ENCODE data around the gene FREM2. TPM values are rescaled to one million over a fixed set of nuclear protein-coding genes. Genes with fewer than 3 reads are reported as not detected.

Gene FREM2
- total and polyA plus RNA-seq, 2 experiments from 2014 or later = 2.4 to 29.8 TPM

DNA sequence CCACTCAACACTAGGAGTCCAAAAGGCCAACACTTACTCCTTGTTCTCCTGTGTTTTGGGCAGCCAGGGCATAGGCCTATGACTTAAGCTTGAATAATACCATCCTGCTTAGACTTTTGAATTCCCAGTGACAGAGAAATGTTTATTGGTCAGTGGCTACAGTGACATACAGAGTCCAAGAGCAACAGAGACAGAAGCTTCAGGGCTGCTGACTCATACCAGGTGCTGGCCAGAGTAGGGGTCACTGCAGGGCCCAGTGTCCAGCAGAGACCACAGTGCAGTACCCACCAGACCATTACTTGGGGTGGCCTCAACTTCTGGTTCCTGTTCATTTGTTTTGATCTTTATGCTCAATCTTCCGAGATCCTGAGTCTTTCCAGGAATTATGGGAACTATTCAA is 6.0 kb upstream of the FREM2 start (continued):
- TF ChIP-seq, protein P1, sequence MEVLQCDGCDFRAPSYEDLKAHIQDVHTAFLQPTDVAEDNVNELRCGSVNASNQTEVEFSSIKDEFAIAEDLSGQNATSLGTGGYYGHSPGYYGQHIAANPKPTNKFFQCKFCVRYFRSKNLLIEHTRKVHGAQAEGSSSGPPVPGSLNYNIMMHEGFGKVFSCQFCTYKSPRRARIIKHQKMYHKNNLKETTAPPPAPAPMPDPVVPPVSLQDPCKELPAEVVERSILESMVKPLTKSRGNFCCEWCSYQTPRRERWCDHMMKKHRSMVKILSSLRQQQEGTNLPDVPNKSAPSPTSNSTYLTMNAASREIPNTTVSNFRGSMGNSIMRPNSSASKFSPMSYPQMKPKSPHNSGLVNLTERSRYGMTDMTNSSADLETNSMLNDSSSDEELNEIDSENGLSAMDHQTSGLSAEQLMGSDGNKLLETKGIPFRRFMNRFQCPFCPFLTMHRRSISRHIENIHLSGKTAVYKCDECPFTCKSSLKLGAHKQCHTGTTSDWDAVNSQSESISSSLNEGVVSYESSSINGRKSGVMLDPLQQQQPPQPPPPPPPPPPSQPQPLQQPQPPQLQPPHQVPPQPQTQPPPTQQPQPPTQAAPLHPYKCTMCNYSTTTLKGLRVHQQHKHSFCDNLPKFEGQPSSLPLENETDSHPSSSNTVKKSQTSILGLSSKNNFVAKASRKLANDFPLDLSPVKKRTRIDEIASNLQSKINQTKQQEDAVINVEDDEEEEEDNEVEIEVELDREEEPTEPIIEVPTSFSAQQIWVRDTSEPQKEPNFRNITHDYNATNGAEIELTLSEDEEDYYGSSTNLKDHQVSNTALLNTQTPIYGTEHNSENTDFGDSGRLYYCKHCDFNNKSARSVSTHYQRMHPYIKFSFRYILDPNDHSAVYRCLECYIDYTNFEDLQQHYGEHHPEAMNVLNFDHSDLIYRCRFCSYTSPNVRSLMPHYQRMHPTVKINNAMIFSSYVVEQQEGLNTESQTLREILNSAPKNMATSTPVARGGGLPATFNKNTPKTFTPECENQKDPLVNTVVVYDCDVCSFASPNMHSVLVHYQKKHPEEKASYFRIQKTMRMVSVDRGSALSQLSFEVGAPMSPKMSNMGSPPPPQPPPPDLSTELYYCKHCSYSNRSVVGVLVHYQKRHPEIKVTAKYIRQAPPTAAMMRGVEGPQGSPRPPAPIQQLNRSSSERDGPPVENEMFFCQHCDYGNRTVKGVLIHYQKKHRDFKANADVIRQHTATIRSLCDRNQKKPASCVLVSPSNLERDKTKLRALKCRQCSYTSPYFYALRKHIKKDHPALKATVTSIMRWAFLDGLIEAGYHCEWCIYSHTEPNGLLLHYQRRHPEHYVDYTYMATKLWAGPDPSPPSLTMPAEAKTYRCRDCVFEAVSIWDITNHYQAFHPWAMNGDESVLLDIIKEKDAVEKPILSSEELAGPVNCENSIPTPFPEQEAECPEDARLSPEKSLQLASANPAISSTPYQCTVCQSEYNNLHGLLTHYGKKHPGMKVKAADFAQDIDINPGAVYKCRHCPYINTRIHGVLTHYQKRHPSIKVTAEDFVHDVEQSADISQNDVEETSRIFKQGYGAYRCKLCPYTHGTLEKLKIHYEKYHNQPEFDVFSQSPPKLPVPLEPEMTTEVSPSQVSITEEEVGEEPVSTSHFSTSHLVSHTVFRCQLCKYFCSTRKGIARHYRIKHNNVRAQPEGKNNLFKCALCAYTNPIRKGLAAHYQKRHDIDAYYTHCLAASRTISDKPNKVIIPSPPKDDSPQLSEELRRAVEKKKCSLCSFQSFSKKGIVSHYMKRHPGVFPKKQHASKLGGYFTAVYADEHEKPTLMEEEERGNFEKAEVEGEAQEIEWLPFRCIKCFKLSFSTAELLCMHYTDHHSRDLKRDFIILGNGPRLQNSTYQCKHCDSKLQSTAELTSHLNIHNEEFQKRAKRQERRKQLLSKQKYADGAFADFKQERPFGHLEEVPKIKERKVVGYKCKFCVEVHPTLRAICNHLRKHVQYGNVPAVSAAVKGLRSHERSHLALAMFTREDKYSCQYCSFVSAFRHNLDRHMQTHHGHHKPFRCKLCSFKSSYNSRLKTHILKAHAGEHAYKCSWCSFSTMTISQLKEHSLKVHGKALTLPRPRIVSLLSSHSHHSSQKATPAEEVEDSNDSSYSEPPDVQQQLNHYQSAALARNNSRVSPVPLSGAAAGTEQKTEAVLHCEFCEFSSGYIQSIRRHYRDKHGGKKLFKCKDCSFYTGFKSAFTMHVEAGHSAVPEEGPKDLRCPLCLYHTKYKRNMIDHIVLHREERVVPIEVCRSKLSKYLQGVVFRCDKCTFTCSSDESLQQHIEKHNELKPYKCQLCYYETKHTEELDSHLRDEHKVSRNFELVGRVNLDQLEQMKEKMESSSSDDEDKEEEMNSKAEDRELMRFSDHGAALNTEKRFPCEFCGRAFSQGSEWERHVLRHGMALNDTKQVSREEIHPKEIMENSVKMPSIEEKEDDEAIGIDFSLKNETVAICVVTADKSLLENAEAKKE (CRISPR knock-in tag; IDR thresholded peaks at IDR 0.05) = no peak
- TF ChIP-seq JUNB (IDR thresholded peaks at IDR 0.05; ENCODE audit: unreplicated experiment) (no peak), ZNF114 (CRISPR knock-in tag; IDR thresholded peaks at IDR 0.05) (no peak), NANOG (IDR thresholded peaks at IDR 0.05; ENCODE audit: borderline replicate concordance) (no peak), POLR2AphosphoS5 (IDR thresholded peaks at IDR 0.05; ENCODE audit: low read depth) (no peak), STAT1 (IDR thresholded peaks at IDR 0.05; ENCODE audit: unreplicated experiment) (no peak), ZNF331 (CRISPR knock-in tag; IDR thresholded peaks at IDR 0.05; ENCODE audit: low read depth) (no peak), CREB1 (CRISPR knock-in tag; IDR thresholded peaks at IDR 0.05; ENCODE audit: low read depth) (no peak), EZH2 (IDR thresholded peaks at IDR 0.05; ENCODE audit: low read depth, unreplicated experiment) (no peak), EZH2phosphoT487 (IDR thresholded peaks at IDR 0.05; ENCODE audit: unreplicated experiment) (no peak)
- TF ChIP-seq, protein P2, sequence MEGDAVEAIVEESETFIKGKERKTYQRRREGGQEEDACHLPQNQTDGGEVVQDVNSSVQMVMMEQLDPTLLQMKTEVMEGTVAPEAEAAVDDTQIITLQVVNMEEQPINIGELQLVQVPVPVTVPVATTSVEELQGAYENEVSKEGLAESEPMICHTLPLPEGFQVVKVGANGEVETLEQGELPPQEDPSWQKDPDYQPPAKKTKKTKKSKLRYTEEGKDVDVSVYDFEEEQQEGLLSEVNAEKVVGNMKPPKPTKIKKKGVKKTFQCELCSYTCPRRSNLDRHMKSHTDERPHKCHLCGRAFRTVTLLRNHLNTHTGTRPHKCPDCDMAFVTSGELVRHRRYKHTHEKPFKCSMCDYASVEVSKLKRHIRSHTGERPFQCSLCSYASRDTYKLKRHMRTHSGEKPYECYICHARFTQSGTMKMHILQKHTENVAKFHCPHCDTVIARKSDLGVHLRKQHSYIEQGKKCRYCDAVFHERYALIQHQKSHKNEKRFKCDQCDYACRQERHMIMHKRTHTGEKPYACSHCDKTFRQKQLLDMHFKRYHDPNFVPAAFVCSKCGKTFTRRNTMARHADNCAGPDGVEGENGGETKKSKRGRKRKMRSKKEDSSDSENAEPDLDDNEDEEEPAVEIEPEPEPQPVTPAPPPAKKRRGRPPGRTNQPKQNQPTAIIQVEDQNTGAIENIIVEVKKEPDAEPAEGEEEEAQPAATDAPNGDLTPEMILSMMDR (conservative IDR thresholded peaks at IDR 0.05; ENCODE audit: low read depth in 2 of 2) = no peak

Data from GM23338 (cell line).